ENCODE results near the gene AR. TPM values are rescaled to one million over a fixed set of nuclear protein-coding genes. Genes with fewer than 3 reads are reported as not detected.

Gene AR
- total RNA-seq, 1 experiment from 2014 or later: 0.05 TPM

- Histone ChIP-seq H3K27me3 (ENCODE audit: control insufficient read depth, insufficient read depth, low read length) (no peaks in the 10 kb centered on the region), H3K36me3 (ENCODE audit: control insufficient read depth, insufficient read depth, low read length) (no peaks in the 10 kb centered on the region), H3K27ac (ENCODE audit: low read length) (no peak overlapping the region), H3K9me3 (ENCODE audit: control insufficient read depth, insufficient read depth, low read depth, low read length) (no peaks in the 10 kb centered on the region), H3K4me1 (ENCODE audit: control insufficient read depth, insufficient read depth, low read length) (no peaks in the 10 kb centered on the region), H3K4me3 (ENCODE audit: low read depth in 2 of 2, low read length in 2 of 2) (no peak overlapping the region)
- ATAC-seq: no peak
- intact Hi-C loops (cut with micrococcal nuclease; ENCODE audit: unreplicated experiment) (no loop called here), in situ Hi-C loops (cut with HindIII; ENCODE audit: low pct_unique_long_range_greater_than_20kb, low sequenced_read_pairs) (no loop called here)
- no peak for DNase-seq (ENCODE audit: low read depth, low spot score)
- ChIA-PET CTCF (no interaction called here), POLR2A (no interaction called here)
- TF ChIP-seq CTCF (IDR thresholded peaks at IDR 0.05) (no peak), REST (IDR thresholded peaks at IDR 0.05; ENCODE audit: insufficient read depth in 1 of 2, low read depth in 2 of 2, low read length in 1 of 2) (no peak), TCF7L2 (IDR thresholded peaks at IDR 0.05; ENCODE audit: low read depth, low read length) (no peak), POLR2AphosphoS5 (IDR thresholded peaks at IDR 0.05; ENCODE audit: low read depth, low read length) (no peak), SIN3A (IDR thresholded peaks at IDR 0.05; ENCODE audit: borderline replicate concordance, insufficient read depth, low read depth, low read length) (no peak)
- BruUV-seq (replicated peaks): no TSS peak
Observed at GRCh38 chrX:67520671-67521070, 23.1 kb upstream of the AR start.

GRCh38 chrX:67523002-67523681 is 20.7 kb upstream of the AR start:
- ATAC-seq: no peak
- Histone ChIP-seq H3K4me1 (ENCODE audit: control insufficient read depth, insufficient read depth, low read length) (no peaks in the 10 kb centered on the region), H3K27me3 (ENCODE audit: control insufficient read depth, insufficient read depth, low read length) (no peaks in the 10 kb centered on the region), H3K4me3 (ENCODE audit: low read depth in 2 of 2, low read length in 2 of 2) (no peak overlapping the region), H3K36me3 (ENCODE audit: control insufficient read depth, insufficient read depth, low read length) (no peaks in the 10 kb centered on the region), H3K27ac (ENCODE audit: low read length) (no peak overlapping the region), H3K9me3 (ENCODE audit: control insufficient read depth, insufficient read depth, low read depth, low read length) (no peaks in the 10 kb centered on the region)
- DNase-seq (ENCODE audit: low read depth, low spot score): no peak
- BruUV-seq (replicated peaks): no TSS peak
- intact Hi-C loops (cut with micrococcal nuclease; ENCODE audit: unreplicated experiment) (no loop called here), in situ Hi-C loops (cut with HindIII; ENCODE audit: low pct_unique_long_range_greater_than_20kb, low sequenced_read_pairs) (no loop called here)
- CTCF ChIA-PET: no interaction called here
- POLR2A ChIA-PET: no interaction called here
- no peak for TF ChIP-seq CTCF (IDR thresholded peaks at IDR 0.05)
- no peak for TF ChIP-seq REST (IDR thresholded peaks at IDR 0.05; ENCODE audit: insufficient read depth in 1 of 2, low read depth in 2 of 2, low read length in 1 of 2)
- no peak for TF ChIP-seq SIN3A (IDR thresholded peaks at IDR 0.05; ENCODE audit: borderline replicate concordance, insufficient read depth, low read depth, low read length)
- no peak for TF ChIP-seq POLR2AphosphoS5 (IDR thresholded peaks at IDR 0.05; ENCODE audit: low read depth, low read length)
- no peak for TF ChIP-seq TCF7L2 (IDR thresholded peaks at IDR 0.05; ENCODE audit: low read depth, low read length)

Measured in Panc1 (cell line).